ENCODE data around the gene FASN. TPM values are rescaled to one million over a fixed set of nuclear protein-coding genes. Genes with fewer than 3 reads are reported as not detected.

FASN gene
- total and polyA plus RNA-seq, 2 of the 13 experiments (the other 11 are each of a cell fraction or from before 2014, with no cell fraction given): 51.7 to 101 TPM

DNA sequence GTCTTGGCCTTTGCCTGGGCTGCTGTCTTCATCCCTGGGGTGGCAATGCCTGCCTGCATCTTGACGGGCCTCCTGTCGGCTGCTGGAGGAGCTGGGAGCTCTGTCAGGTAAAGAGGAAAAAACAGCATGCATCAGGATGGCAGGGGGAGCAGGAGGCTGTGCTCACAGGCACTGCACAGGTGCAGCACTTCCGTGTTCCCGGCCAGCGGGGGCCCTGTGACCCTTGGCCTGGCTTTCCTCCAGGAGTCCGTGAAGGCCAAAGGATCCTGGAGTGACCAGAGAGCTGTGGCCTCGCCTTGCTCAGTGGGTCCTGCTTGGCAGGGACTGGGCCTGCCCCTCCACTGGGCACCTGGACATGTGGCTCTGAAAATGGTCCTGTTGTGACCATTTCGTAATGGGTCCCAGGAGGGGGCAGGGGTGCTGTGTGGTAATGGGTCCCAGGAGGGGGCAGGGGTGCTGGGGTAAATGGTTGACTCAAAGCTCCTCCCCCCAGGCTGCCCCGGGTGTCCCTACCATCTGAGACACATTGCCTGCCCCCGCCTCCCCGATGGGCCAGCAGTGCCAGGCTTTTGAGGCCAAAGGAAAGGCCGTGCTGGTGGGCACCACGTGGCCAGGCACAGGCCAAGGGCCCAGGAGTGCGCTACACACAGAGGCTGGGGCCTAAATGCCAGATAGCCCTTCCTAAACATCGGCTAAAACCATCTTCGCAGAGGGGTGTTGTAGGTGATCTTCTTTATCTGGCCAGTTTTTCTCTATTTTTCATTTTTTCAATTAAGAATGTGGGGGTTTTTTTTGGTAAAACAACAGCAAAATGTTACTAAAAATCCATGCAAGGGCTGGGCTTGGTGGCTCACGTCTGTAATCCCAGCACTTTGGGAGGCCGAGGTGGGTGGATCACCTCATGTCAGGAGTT is 4.0 kb upstream of the FASN start (continued):
- TF ChIP-seq, protein P1, sequence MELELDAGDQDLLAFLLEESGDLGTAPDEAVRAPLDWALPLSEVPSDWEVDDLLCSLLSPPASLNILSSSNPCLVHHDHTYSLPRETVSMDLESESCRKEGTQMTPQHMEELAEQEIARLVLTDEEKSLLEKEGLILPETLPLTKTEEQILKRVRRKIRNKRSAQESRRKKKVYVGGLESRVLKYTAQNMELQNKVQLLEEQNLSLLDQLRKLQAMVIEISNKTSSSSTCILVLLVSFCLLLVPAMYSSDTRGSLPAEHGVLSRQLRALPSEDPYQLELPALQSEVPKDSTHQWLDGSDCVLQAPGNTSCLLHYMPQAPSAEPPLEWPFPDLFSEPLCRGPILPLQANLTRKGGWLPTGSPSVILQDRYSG (CRISPR knock-in tag; IDR thresholded peaks at IDR 0.05): no peak
- TF ChIP-seq IRF2 (CRISPR knock-in tag; IDR thresholded peaks at IDR 0.05) (peak; percentile 78), MYC (CRISPR knock-in tag; IDR thresholded peaks at IDR 0.05; ENCODE audit: borderline replicate concordance) (peak; percentile 86), PHF8 (CRISPR knock-in tag; IDR thresholded peaks at IDR 0.05) (0 out of 2 replicates have a peak, but pooled peaks have one; percentile 42), ZNF484 (CRISPR knock-in tag; IDR thresholded peaks at IDR 0.05; ENCODE audit: borderline replicate concordance, low read depth) (0 out of 2 replicates have a peak, but pooled peaks have one; percentile 15), PHF20 (CRISPR knock-in tag; IDR thresholded peaks at IDR 0.05) (peak; percentile 68), ZBTB20 (CRISPR knock-in tag; IDR thresholded peaks at IDR 0.05; ENCODE audit: borderline replicate concordance, low read depth) (no peak; the same call in 1 of the 2 replicates), SNRNP70 (IDR thresholded peaks at IDR 0.05; ENCODE audit: low read depth, low read length) (no peak), ZNF431 (CRISPR knock-in tag; IDR thresholded peaks at IDR 0.05; ENCODE audit: borderline replicate concordance, low read depth) (0 out of 2 replicates have a peak, but pooled peaks have one; percentile 52), ZFAT (CRISPR knock-in tag; conservative IDR thresholded peaks at IDR 0.05) (0 out of 2 replicates have a peak, but pooled peaks have one; percentile 62), FLYWCH1 (CRISPR knock-in tag; IDR thresholded peaks at IDR 0.05) (no peak), NCOR1 (IDR thresholded peaks at IDR 0.05; ENCODE audit: borderline replicate concordance, low read length) (peak; percentile 20; the same call in 1 of the 2 replicates), PAX8 (CRISPR knock-in tag; IDR thresholded peaks at IDR 0.05; ENCODE audit: borderline replicate concordance) (no peak), HMGA1 (CRISPR knock-in tag; conservative IDR thresholded peaks at IDR 0.05) (no peak), ELF1 (CRISPR knock-in tag; IDR thresholded peaks at IDR 0.05) (peak; percentile 98)
- TF ChIP-seq, protein P2, sequence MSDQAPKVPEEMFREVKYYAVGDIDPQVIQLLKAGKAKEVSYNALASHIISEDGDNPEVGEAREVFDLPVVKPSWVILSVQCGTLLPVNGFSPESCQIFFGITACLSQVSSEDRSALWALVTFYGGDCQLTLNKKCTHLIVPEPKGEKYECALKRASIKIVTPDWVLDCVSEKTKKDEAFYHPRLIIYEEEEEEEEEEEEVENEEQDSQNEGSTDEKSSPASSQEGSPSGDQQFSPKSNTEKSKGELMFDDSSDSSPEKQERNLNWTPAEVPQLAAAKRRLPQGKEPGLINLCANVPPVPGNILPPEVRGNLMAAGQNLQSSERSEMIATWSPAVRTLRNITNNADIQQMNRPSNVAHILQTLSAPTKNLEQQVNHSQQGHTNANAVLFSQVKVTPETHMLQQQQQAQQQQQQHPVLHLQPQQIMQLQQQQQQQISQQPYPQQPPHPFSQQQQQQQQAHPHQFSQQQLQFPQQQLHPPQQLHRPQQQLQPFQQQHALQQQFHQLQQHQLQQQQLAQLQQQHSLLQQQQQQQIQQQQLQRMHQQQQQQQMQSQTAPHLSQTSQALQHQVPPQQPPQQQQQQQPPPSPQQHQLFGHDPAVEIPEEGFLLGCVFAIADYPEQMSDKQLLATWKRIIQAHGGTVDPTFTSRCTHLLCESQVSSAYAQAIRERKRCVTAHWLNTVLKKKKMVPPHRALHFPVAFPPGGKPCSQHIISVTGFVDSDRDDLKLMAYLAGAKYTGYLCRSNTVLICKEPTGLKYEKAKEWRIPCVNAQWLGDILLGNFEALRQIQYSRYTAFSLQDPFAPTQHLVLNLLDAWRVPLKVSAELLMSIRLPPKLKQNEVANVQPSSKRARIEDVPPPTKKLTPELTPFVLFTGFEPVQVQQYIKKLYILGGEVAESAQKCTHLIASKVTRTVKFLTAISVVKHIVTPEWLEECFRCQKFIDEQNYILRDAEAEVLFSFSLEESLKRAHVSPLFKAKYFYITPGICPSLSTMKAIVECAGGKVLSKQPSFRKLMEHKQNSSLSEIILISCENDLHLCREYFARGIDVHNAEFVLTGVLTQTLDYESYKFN (CRISPR knock-in tag; conservative IDR thresholded peaks at IDR 0.05): peak; percentile 87
- TF ChIP-seq, protein P3, sequence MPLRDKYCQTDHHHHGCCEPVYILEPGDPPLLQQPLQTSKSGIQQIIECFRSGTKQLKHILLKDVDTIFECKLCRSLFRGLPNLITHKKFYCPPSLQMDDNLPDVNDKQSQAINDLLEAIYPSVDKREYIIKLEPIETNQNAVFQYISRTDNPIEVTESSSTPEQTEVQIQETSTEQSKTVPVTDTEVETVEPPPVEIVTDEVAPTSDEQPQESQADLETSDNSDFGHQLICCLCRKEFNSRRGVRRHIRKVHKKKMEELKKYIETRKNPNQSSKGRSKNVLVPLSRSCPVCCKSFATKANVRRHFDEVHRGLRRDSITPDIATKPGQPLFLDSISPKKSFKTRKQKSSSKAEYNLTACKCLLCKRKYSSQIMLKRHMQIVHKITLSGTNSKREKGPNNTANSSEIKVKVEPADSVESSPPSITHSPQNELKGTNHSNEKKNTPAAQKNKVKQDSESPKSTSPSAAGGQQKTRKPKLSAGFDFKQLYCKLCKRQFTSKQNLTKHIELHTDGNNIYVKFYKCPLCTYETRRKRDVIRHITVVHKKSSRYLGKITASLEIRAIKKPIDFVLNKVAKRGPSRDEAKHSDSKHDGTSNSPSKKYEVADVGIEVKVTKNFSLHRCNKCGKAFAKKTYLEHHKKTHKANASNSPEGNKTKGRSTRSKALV (CRISPR knock-in tag; IDR thresholded peaks at IDR 0.05): no peak
- TF ChIP-seq, protein P4, sequence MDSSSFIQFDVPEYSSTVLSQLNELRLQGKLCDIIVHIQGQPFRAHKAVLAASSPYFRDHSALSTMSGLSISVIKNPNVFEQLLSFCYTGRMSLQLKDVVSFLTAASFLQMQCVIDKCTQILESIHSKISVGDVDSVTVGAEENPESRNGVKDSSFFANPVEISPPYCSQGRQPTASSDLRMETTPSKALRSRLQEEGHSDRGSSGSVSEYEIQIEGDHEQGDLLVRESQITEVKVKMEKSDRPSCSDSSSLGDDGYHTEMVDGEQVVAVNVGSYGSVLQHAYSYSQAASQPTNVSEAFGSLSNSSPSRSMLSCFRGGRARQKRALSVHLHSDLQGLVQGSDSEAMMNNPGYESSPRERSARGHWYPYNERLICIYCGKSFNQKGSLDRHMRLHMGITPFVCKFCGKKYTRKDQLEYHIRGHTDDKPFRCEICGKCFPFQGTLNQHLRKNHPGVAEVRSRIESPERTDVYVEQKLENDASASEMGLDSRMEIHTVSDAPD (CRISPR knock-in tag; IDR thresholded peaks at IDR 0.05): peak; percentile 96

Measured in HepG2 (cell line).